OCI-LY7 (cell line): ENCODE measurements around the gene AEBP2. TPM values are rescaled to one million over a fixed set of nuclear protein-coding genes. Genes with fewer than 3 reads are reported as not detected.

ENCODE experiments used
- BruUV-seq: library from RNA; stranded (reverse); fragments of 400-500 nt; replicated peaks from 2 replicates; lab custom pipeline; 2021; lab: Mats Ljungman, UMichigan
- CTCF ChIA-PET: fragments of 300-600 bp; sonication (Branson Sonifier 250); formaldehyde crosslinking; loops from one replicate; lab custom pipeline; 2022; ENCODE audit warnings: antibody characterized with exemption; ENCODE audit not compliant: unreplicated experiment; lab: Charles Lee
- POLR2A ChIA-PET: fragments of 300-600 bp; sonication (Branson Sonifier 250); formaldehyde crosslinking; loops from one replicate; lab custom pipeline; 2022; ENCODE audit warnings: antibody characterized with exemption; lab: Charles Lee
- DNase-seq: peaks from one replicate; pipeline ENCODE4 v3.0.0-alpha.2; 2015; ENCODE audit warnings: low spot score
- H2AFZ ChIP-seq: fragments of 200-600 bp; sonication (generic), shearing (Covaris generic); 2 replicates; pipeline ENCODE4 v1.6.1; 2014; ENCODE audit warnings: mild to moderate bottlenecking, antibody characterized with exemption, low read length, moderate library complexity
- H3K27ac ChIP-seq: fragments of 200-600 bp; sonication (generic); 2 replicates; pipeline ENCODE4 v1.5.1; 2014; ENCODE audit warnings: mixed run types, low read depth, mild to moderate bottlenecking, moderate library complexity, low read length, inconsistent platforms; ENCODE audit not compliant: poor library complexity, severe bottlenecking
- H3K36me3 ChIP-seq: fragments of 200-600 bp; sonication (generic); 2 replicates; pipeline ENCODE4 v1.6.1; 2014; ENCODE audit warnings: mild to moderate bottlenecking, antibody characterized with exemption, low read length, moderate library complexity, mixed read lengths; ENCODE audit not compliant: insufficient read depth
- H3K4me1 ChIP-seq: fragments of 200-600 bp; sonication (generic); 2 replicates; pipeline ENCODE4 v1.5.1; 2014; ENCODE audit warnings: mild to moderate bottlenecking, low read length; ENCODE audit not compliant: insufficient read depth, poor library complexity, severe bottlenecking
- H3K4me2 ChIP-seq: fragments of 200-600 bp; sonication (generic); 2 replicates; pipeline ENCODE4 v1.6.1; 2014; ENCODE audit warnings: mild to moderate bottlenecking, low read length
- H3K4me3 ChIP-seq: fragments of 200-600 bp; sonication (generic); 2 replicates; pipeline ENCODE4 v1.5.1; 2014; ENCODE audit warnings: mild to moderate bottlenecking, low read depth, low read length; ENCODE audit not compliant: poor library complexity, severe bottlenecking
- H3K79me2 ChIP-seq: fragments of 200-600 bp; sonication (generic); 2 replicates; pipeline ENCODE4 v1.6.1; 2016; ENCODE audit warnings: low read depth, mild to moderate bottlenecking, low read length, moderate library complexity, mixed read lengths; ENCODE audit not compliant: insufficient read depth
- H3K9me2 ChIP-seq: fragments of 200-600 bp; sonication (generic); 2 replicates; pipeline ENCODE4 v1.6.1; 2016; ENCODE audit warnings: mild to moderate bottlenecking, low read length, mixed read lengths; ENCODE audit not compliant: insufficient read depth
- H3K9me3 ChIP-seq: fragments of 200-600 bp; sonication (generic); 2 replicates; pipeline ENCODE4 v1.6.1; 2014; ENCODE audit warnings: mild to moderate bottlenecking, mixed run types, low read length, mixed read lengths
- H4K20me1 ChIP-seq: fragments of 200-600 bp; sonication (generic); 2 replicates; pipeline ENCODE4 v1.6.1; 2014; ENCODE audit warnings: mild to moderate bottlenecking, antibody characterized with exemption, low read length, moderate library complexity, mixed read lengths; ENCODE audit not compliant: insufficient read depth
- CTCF ChIP-seq: fragments of 200-600 bp; sonication (generic); conservative IDR thresholded peaks from 2 replicates; pipeline ENCODE4 v1.5.1; 2014; ENCODE audit warnings: mild to moderate bottlenecking, antibody characterized with exemption, low read length, moderate library complexity, mixed read lengths
- EZH2phosphoT487 ChIP-seq: fragments of 200-600 bp; sonication (generic); IDR thresholded peaks from 2 replicates; pipeline ENCODE4 v1.6.1; 2018; ENCODE audit warnings: low read depth, borderline replicate concordance, mild to moderate bottlenecking, mixed run types, antibody characterized with exemption, low read length, moderate library complexity, mixed read lengths
- intact Hi-C: fragments of 100-400 bp; cut with micrococcal nuclease; formaldehyde crosslinking; loops from one replicate; pipeline ENCODE4 v1.10.0; 2022; ENCODE audit not compliant: unreplicated experiment
- total RNA-seq, 2 experiments: library from RNA; depleted of rRNA in 1 of 2; stranded (reverse); fragments of >200 nt in 1 of 2; shearing (Covaris generic) in 1 of 2; gene quantifications; 2 replicates each; pipeline ENCODE4 v1.2.3, GENCODE V29; 2014 to 2022

The AEBP2 gene
- total RNA-seq, 2 experiments from 2014 or later: 21.5 to 59.7 TPM

GRCh38 chr12:19485240-19485639 lies 45.9 kb downstream of the AEBP2 start:
- no peak overlapping the region for H3K4me3 ChIP-seq
- H4K20me1 ChIP-seq: peaks cover 6% of the 10 kb centered on the region; the same call in 1 of the 2 replicates
- no peak overlapping the region for H2AFZ ChIP-seq
- TF ChIP-seq EZH2phosphoT487 (no peak), CTCF (no peak)
- peaks cover 98% of the 10 kb centered on the region for H3K79me2 ChIP-seq
- H3K27ac ChIP-seq: no peak overlapping the region
- ChIA-PET POLR2A (no interaction called here), CTCF (no interaction called here)
- intact Hi-C loops: no loop called here
- H3K4me2 ChIP-seq: no peak overlapping the region
- H3K9me3 ChIP-seq: peaks cover 6% of the 10 kb centered on the region; the same call in 1 of the 2 replicates
- no TSS peak for BruUV-seq
- no peaks in the 10 kb centered on the region for H3K9me2 ChIP-seq
- H3K4me1 ChIP-seq: no peaks in the 10 kb centered on the region
- DNase-seq: no peak
- peaks cover 94% of the 10 kb centered on the region for H3K36me3 ChIP-seq

GRCh38 chr12:19489168-19489567 lies 49.9 kb downstream of the AEBP2 start:
- Histone ChIP-seq H4K20me1 (0 out of 2 replicates have a peak, but pooled peaks cover under 1% of the 10 kb centered on the region), H3K36me3 (peaks cover 84% of the 10 kb centered on the region), H2AFZ (no peak overlapping the region), H3K27ac (no peak overlapping the region), H3K4me2 (no peak overlapping the region), H3K4me1 (no peaks in the 10 kb centered on the region), H3K79me2 (peaks cover 97% of the 10 kb centered on the region), H3K4me3 (no peak overlapping the region), H3K9me2 (no peaks in the 10 kb centered on the region), H3K9me3 (no peaks in the 10 kb centered on the region)
- CTCF ChIA-PET: no interaction called here
- TF ChIP-seq EZH2phosphoT487 (no peak), CTCF (no peak)
- intact Hi-C loops: no loop called here
- POLR2A ChIA-PET: interaction anchor here (0.6 kb wide), 1 partner anchor 8 kb away, joined by 4 read pairs; no protein-coding TSS in a partner anchor
- BruUV-seq: no TSS peak
- DNase-seq: no peak

- Histone ChIP-seq H3K9me3 (no peaks in the 10 kb centered on the region), H3K27ac (no peak overlapping the region), H4K20me1 (no peaks in the 10 kb centered on the region), H3K4me2 (no peak overlapping the region), H3K4me1 (no peaks in the 10 kb centered on the region), H3K4me3 (no peak overlapping the region), H3K9me2 (no peaks in the 10 kb centered on the region), H2AFZ (no peak overlapping the region), H3K79me2 (peaks cover 82% of the 10 kb centered on the region), H3K36me3 (peaks cover 84% of the 10 kb centered on the region)
- POLR2A ChIA-PET: no interaction called here
- DNase-seq: no peak
- TF ChIP-seq EZH2phosphoT487: no peak
- no peak for TF ChIP-seq CTCF
- no TSS peak for BruUV-seq
- intact Hi-C loops: no loop called here
- CTCF ChIA-PET: no interaction called here
Measured at GRCh38 chr12:19490908-19491307, 51.6 kb downstream of the AEBP2 start.
